ENCODE results near the gene KCNIP2.

DNA sequence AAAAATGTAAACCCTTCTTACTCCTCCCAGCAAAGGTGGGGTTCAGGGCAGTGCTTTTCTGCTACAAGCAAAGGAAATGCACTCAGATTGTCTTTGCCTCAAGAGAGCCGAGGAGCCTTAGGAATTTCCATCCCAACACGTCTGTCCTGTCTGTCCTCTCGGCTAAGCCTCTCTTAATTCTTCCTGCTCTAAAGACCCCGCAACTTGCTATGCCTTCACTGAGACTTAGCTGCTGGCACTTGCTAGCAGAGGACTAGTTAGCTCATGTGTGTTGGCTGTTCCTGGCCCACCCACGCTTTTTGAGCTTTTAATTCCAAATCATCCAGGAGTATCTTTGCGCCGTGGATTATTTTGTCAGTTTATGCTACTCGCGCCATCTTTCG lies 59.9 kb downstream of the KCNIP2 start:
- TF ChIP-seq, protein P1, sequence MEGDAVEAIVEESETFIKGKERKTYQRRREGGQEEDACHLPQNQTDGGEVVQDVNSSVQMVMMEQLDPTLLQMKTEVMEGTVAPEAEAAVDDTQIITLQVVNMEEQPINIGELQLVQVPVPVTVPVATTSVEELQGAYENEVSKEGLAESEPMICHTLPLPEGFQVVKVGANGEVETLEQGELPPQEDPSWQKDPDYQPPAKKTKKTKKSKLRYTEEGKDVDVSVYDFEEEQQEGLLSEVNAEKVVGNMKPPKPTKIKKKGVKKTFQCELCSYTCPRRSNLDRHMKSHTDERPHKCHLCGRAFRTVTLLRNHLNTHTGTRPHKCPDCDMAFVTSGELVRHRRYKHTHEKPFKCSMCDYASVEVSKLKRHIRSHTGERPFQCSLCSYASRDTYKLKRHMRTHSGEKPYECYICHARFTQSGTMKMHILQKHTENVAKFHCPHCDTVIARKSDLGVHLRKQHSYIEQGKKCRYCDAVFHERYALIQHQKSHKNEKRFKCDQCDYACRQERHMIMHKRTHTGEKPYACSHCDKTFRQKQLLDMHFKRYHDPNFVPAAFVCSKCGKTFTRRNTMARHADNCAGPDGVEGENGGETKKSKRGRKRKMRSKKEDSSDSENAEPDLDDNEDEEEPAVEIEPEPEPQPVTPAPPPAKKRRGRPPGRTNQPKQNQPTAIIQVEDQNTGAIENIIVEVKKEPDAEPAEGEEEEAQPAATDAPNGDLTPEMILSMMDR (IDR thresholded peaks at IDR 0.05) = no peak
- no peak for TF ChIP-seq POLR2A (IDR thresholded peaks at IDR 0.05)

Measured in right lobe of liver (tissue), 4 donors.